GM12878 (cell line): ENCODE measurements around the gene CEP68. TPM values are rescaled to one million over a fixed set of nuclear protein-coding genes. Genes with fewer than 3 reads are reported as not detected.

Experiments
- ATAC-seq: fragments of 200-7000 bp; cut with Tn5 transposase; 3 replicates; pipeline ENCODE4 v1.9.1; 2020; ENCODE audit warnings: mild to moderate bottlenecking, moderate library complexity
- BruUV-seq: library from RNA; stranded (reverse); fragments of 400-500 nt; replicated peaks from 2 replicates; lab custom pipeline; 2021; lab: Mats Ljungman, UMichigan
- CTCF ChIA-PET: fragments of 300-600 bp; sonication (Branson Sonifier 250); formaldehyde crosslinking; extraction: SDS; loops from one replicate; lab custom pipeline; 2021; ENCODE audit warnings: inconsistent platforms; lab: Yijun Ruan, JAX
- POLR2A ChIA-PET: fragments of 350-600 bp; formaldehyde crosslinking; extraction: SDS; loops from one replicate; lab custom pipeline; 2021; ENCODE audit warnings: inconsistent platforms; lab: Charles Lee
- RAD21 ChIA-PET: fragments of 300-600 bp; sonication (Branson Sonifier 250); formaldehyde crosslinking; loops from one replicate; lab custom pipeline; 2023; ENCODE audit warnings: antibody characterized with exemption; ENCODE audit not compliant: unreplicated experiment; lab: Charles Lee
- SMC1A ChIA-PET: fragments of 300-600 bp; sonication (Branson Sonifier 250); formaldehyde crosslinking; loops from one replicate; lab custom pipeline; 2023; ENCODE audit not compliant: unreplicated experiment, uncharacterized antibody; lab: Charles Lee
- DNase-seq: peaks from one replicate; pipeline ENCODE4 v3.0.0-alpha.2; 2011; ENCODE audit warnings: low read depth, low spot score
- FAIRE-seq: peaks from 3 replicates; lab custom pipeline; 2011; peaks lifted over from hg19 to GRCh38; lab: Jason Lieb, UNC
- H2AFZ ChIP-seq: 2 replicates; pipeline ENCODE4 v1.6.0; 2011; ENCODE audit warnings: low read depth, low read length, control low read depth; ENCODE audit not compliant: control insufficient read depth
- H3K27ac ChIP-seq: 2 replicates; pipeline ENCODE4 v1.5.1; 2011; ENCODE audit warnings: control low read depth; ENCODE audit not compliant: control insufficient read depth, insufficient read depth
- H3K27me3 ChIP-seq, 2 experiments: replicated peaks in 1 of 2; 2 replicates each; pipeline versions ENCODE4 v1.6.0 to v1.6.1; 2011; ENCODE audit warnings: low read length in 1 of 2; ENCODE audit not compliant: control insufficient read depth in 2 of 2, insufficient read depth in 2 of 2
- H3K36me3 ChIP-seq, 2 experiments: 2 replicates each; pipeline ENCODE4 v1.5.1; 2011; ENCODE audit warnings: low read length in 1 of 2; ENCODE audit not compliant: control insufficient read depth in 2 of 2, insufficient read depth in 2 of 2
- H3K4me1 ChIP-seq: 2 replicates; pipeline ENCODE4 v1.6.1; 2011; ENCODE audit warnings: mild to moderate bottlenecking, low read length, moderate library complexity, mixed read lengths; ENCODE audit not compliant: control insufficient read depth, insufficient read depth
- H3K4me2 ChIP-seq: 2 replicates; pipeline ENCODE4 v1.6.0; 2011; ENCODE audit warnings: control low read depth; ENCODE audit not compliant: control insufficient read depth, insufficient read depth
- H3K4me3 ChIP-seq: fragments of 200-600 bp; sonication (generic); 2 replicates; pipeline ENCODE4 v1.5.1; 2016
- H3K79me2 ChIP-seq: 2 replicates; pipeline ENCODE4 v1.6.0; 2011; ENCODE audit warnings: low read length; ENCODE audit not compliant: control insufficient read depth, insufficient read depth
- H3K9ac ChIP-seq: 2 replicates; pipeline ENCODE4 v1.8.0; 2011; ENCODE audit warnings: low read length, control low read depth, mixed read lengths; ENCODE audit not compliant: control insufficient read depth, insufficient read depth
- H3K9me3 ChIP-seq: replicated peaks from 3 replicates; pipeline ENCODE4 v1.5.1; 2011; ENCODE audit warnings: mild to moderate bottlenecking, low read length; ENCODE audit not compliant: control insufficient read depth, insufficient read depth
- H4K20me1 ChIP-seq: 2 replicates; pipeline ENCODE4 v1.6.0; 2011; ENCODE audit not compliant: control insufficient read depth, insufficient read depth
- CHD4 ChIP-seq: fragments of 200-600 bp; sonication (generic); IDR thresholded peaks from 2 replicates; pipeline ENCODE4 v1.6.1; 2016; ENCODE audit warnings: mild to moderate bottlenecking
- MTA3 ChIP-seq: IDR thresholded peaks from 2 replicates; pipeline ENCODE4 v1.6.1; 2012; ENCODE audit warnings: low read length, inconsistent platforms, borderline replicate concordance
- NFIC ChIP-seq: IDR thresholded peaks from 2 replicates; pipeline ENCODE4 v1.6.1; 2012; ENCODE audit warnings: low read depth, mild to moderate bottlenecking, inconsistent platforms, low read length, moderate library complexity
- SPI1 ChIP-seq: IDR thresholded peaks from 2 replicates; pipeline ENCODE4 v1.6.1; 2011; ENCODE audit warnings: low read depth, mild to moderate bottlenecking, low read length, moderate library complexity, borderline replicate concordance; ENCODE audit not compliant: insufficient read depth
- STAT1 ChIP-seq: fragments of 450-650 bp; conservative IDR thresholded peaks from 2 replicates; pipeline ENCODE4 v1.6.1; 2014; ENCODE audit warnings: antibody characterized with exemption, mild to moderate bottlenecking
- WGBS: methylation state at CpG from one replicate; pipeline ENCODE4 v1.1.6; 2016; ENCODE audit warnings: low lambda C conversion rate; ENCODE audit not compliant: insufficient replicate concordance, insufficient coverage; ENCODE audit errors: missing lambda C conversion rate; 5-methylcytosine and 5-hydroxymethylcytosine counted together
- in situ Hi-C: fragments of 300-500 bp; cut with MboI; formaldehyde crosslinking; loops from 9 replicates; pipeline ENCODE4 v1.14.3; 2018; ENCODE audit warnings: mixed read lengths
- intact Hi-C: fragments of 100-400 bp; cut with micrococcal nuclease; formaldehyde crosslinking; loops from one replicate; pipeline ENCODE4 v1.14.2; 2022; ENCODE audit not compliant: unreplicated experiment
- polyA plus RNA-seq, 11 experiments: library from polyadenylated mRNA; depleted of rRNA in 4 of 11; unstranded in 6 of 11; stranded (reverse) in 5 of 11; fragments of >200 nt; fragmentation: Nextera tagmentation in 4 of 11; fragmentation: Illumina TruSeq in 1 of 11; extraction: Ambion mirVana in 4 of 11; extraction: Trizol in 1 of 11; gene quantifications; 1 replicate in 1 of 11; 2 replicates in 10 of 11; pipeline versions ENCODE4 v1.2.1 to v1.2.3, GENCODE V29; 2011 to 2016; ENCODE audit warnings: inconsistent platforms in 2 of 11, missing spikeins in 2 of 11, low read depth in 1 of 11
- total RNA-seq, 4 experiments: library from RNA; depleted of rRNA in 3 of 4; stranded (reverse); fragments of >200 nt in 3 of 4; fragmentation: Illumina TruSeq in 1 of 4; extraction: Trizol in 1 of 4; gene quantifications; 2 replicates each; pipeline versions ENCODE4 v1.2.1 to v1.2.3, GENCODE V29; 2013 to 2021

CEP68 gene
- total and polyA plus RNA-seq, 10 of the 15 experiments (the other 5 are each of a cell fraction or from before 2014, with no cell fraction given): 1.1 to 11.1 (median 7.4) TPM

GRCh38 chr2:65030476-65031332, 25.5 kb upstream of the CEP68 start:
- ChIA-PET POLR2A (interaction anchor here (0.5 to 6.7 kb wide), 9 partner anchors 25 to 169 kb away, joined by 3 to 45 read pairs (median 3); partner anchors contain the start of gene CEP68), RAD21 (interaction anchor here (0.8 to 6.2 kb wide), 21 partner anchors 11 to 702 kb away, joined by 3 to 95 read pairs (median 4); no protein-coding TSS in a partner anchor), CTCF (interaction anchor here (0.8 to 9.9 kb wide), 25 partner anchors 10 to 700 kb away, joined by 3 to 119 read pairs (median 4); partner anchors contain the start of gene CEP68), SMC1A (interaction anchor here (0.8 to 11.8 kb wide), 23 partner anchors 8 to 444 kb away, joined by 3 to 178 read pairs (median 6); partner anchors contain the start of gene CEP68)
- peak overlapping the region; percentile 71 for H3K4me2 ChIP-seq
- TF ChIP-seq SPI1 (0 out of 2 replicates have a peak, but pooled peaks have one; percentile 1), CHD4 (no peak), NFIC (0 out of 2 replicates have a peak, but pooled peaks have one; percentile 14), MTA3 (0 out of 2 replicates have a peak, but pooled peaks have one; percentile 15), STAT1 (no peak)
- H3K4me3 ChIP-seq: peak overlapping the region; percentile 46; the same call in 1 of the 2 replicates
- no peaks in the 10 kb centered on the region; a peak in 1 of 4 replicates for H3K36me3 ChIP-seq
- WGBS: 8% methylated on average over 11 of the region's 11 CpGs
- DNase-seq: no peak
- H4K20me1 ChIP-seq: no peaks in the 10 kb centered on the region
- peak; percentile 10; the same call in 2 of the 3 replicates for ATAC-seq
- no peaks in the 10 kb centered on the region for H3K9me3 ChIP-seq
- intact Hi-C loops: loop anchor here (5.0 kb wide), 3 partner anchors 43 to 508 kb away; partner anchors contain the start of genes AFTPH and SLC1A4
- H3K9ac ChIP-seq: 0 out of 2 replicates have a peak overlapping the region, but pooled peaks have one; percentile 17
- peaks cover 5% of the 10 kb centered on the region; the same call in 1 of the 2 replicates for H3K79me2 ChIP-seq
- H3K27ac ChIP-seq: peak overlapping the region; percentile 73; the same call in 1 of the 2 replicates
- FAIRE-seq: peak; percentile 52
- peaks cover 58% of the 10 kb centered on the region for H3K4me1 ChIP-seq
- in situ Hi-C loops: loop anchor here (10.0 kb wide), 1 partner anchor 436 kb away; no protein-coding TSS in a partner anchor
- no TSS peak for BruUV-seq
- no peaks in the 10 kb centered on the region for H3K27me3 ChIP-seq
- H2AFZ ChIP-seq: peak overlapping the region; percentile 44; the same call in 1 of the 2 replicates
